ENCODE measurements around the gene STIM2. TPM values are rescaled to one million over a fixed set of nuclear protein-coding genes. Genes with fewer than 3 reads are reported as not detected.

Gene STIM2
- total RNA-seq, 1 donor from 2014 or later, result 36.7 TPM

DNA sequence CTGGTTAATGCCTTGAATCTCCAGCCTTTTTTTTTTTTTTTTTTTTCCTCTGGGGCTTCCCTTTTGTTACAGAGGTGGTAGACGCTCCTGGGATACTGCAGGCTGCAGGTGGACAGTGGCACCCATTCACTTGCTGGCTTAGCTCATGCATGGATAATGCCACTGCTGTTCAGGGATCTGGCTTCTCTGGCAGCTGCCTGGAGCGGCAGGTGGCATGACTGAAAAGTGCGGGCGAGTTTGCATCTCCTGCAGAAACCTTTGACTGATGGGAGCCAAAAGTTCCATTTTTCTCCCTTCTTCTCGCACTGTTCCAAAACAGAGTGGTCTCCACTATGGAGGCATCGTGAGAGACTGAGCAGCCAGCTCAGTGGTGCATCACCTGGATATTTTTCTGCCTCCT is 5.9 kb upstream of the STIM2 start:
- no peaks in the 10 kb centered on the region for H3K9me3 ChIP-seq
- TF ChIP-seq, protein P1, sequence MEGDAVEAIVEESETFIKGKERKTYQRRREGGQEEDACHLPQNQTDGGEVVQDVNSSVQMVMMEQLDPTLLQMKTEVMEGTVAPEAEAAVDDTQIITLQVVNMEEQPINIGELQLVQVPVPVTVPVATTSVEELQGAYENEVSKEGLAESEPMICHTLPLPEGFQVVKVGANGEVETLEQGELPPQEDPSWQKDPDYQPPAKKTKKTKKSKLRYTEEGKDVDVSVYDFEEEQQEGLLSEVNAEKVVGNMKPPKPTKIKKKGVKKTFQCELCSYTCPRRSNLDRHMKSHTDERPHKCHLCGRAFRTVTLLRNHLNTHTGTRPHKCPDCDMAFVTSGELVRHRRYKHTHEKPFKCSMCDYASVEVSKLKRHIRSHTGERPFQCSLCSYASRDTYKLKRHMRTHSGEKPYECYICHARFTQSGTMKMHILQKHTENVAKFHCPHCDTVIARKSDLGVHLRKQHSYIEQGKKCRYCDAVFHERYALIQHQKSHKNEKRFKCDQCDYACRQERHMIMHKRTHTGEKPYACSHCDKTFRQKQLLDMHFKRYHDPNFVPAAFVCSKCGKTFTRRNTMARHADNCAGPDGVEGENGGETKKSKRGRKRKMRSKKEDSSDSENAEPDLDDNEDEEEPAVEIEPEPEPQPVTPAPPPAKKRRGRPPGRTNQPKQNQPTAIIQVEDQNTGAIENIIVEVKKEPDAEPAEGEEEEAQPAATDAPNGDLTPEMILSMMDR (IDR thresholded peaks at IDR 0.05), result no peak
- no peak overlapping the region for H3K27ac ChIP-seq
- H3K27me3 ChIP-seq, result no peaks in the 10 kb centered on the region
- DNase-seq (no peak), ATAC-seq (no peak)
- intact Hi-C loops (cut with DNase I), result loop anchor here (10.0 kb wide), 1 partner anchor 150 kb away; no protein-coding TSS in a partner anchor
- H3K36me3 ChIP-seq, result no peaks in the 10 kb centered on the region
- H3K4me1 ChIP-seq, result peaks cover 16% of the 10 kb centered on the region
- H3K4me3 ChIP-seq, result no peak overlapping the region

DNA sequence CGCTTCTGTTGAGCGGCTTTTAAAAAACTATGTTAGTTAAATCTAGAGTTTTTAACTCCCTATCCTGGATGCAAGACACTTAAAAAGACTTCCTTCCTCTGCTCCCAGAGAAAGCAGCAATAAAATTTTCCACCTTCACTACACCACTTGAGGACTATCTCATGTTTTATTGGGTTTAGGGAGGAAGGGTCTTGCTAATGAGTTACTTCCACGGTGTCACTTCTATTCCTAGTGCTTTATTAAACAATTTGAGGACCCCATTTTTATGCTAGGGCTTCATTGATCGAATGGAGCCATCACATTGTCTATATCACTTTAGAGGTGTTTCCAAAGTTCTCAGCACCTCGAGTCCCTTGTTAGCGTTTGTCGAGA is 3.7 kb upstream of the STIM2 start:
- DNase-seq, result no peak
- H3K4me1 ChIP-seq, result peaks cover 20% of the 10 kb centered on the region
- no peaks in the 10 kb centered on the region for H3K27me3 ChIP-seq
- ATAC-seq, result no peak
- H3K9me3 ChIP-seq, result no peaks in the 10 kb centered on the region
- H3K27ac ChIP-seq, result peak overlapping the region; percentile 92
- TF ChIP-seq, protein P1 (IDR thresholded peaks at IDR 0.05), result no peak
- H3K36me3 ChIP-seq, result no peaks in the 10 kb centered on the region
- H3K4me3 ChIP-seq, result peak overlapping the region; percentile 83
- intact Hi-C loops (cut with DNase I), result loop anchor here (10.0 kb wide), 1 partner anchor 148 kb away; no protein-coding TSS in a partner anchor

DNA sequence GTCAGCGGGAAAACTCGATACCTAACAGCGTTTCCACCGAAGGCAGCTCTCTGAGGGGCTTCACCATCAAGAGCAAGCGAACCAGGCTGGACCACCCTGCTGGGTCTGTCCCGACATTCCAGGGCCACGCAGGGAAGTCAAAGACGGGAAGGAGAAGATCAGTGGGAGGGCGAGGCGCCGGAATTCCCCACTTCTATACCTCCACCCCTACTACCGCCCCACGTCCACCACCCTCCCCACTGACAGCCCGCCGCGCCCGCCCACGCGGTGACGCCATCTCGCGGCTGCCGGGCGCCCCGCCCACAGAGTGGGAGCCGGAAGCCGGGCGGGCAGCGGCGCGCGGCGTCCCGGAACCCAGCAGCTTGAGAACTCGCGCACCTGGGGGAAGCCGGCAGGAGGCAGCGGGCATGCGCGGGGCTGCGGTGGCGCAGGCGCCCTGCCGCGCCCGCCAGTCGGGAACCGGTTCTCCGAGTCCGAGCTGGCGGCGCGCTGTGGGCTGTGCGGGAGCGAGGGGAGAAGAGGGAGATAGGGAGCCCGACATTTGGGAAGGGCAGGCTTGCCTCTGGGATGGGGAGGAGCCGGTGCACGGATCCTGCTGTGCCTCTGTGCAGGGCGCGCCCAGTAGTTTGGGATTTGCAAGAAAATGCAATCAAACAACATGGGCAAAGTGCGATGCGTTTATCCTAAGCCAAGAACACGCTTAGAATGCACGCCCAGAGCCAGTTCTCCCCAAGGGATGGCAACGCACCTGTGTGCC is 3.2 kb upstream of the STIM2 start:
- Histone ChIP-seq H3K27me3 (no peaks in the 10 kb centered on the region), H3K4me3 (peak overlapping the region; percentile 83), H3K27ac (peak overlapping the region; percentile 92), H3K4me1 (peaks cover 21% of the 10 kb centered on the region), H3K36me3 (no peaks in the 10 kb centered on the region), H3K9me3 (no peaks in the 10 kb centered on the region)
- DNase-seq (peak; percentile 96), ATAC-seq (peak; percentile 85)
- TF ChIP-seq, protein P1 (IDR thresholded peaks at IDR 0.05), result no peak
- intact Hi-C loops (cut with DNase I), result loop anchor here (10.0 kb wide), 1 partner anchor 147 kb away; no protein-coding TSS in a partner anchor

DNA sequence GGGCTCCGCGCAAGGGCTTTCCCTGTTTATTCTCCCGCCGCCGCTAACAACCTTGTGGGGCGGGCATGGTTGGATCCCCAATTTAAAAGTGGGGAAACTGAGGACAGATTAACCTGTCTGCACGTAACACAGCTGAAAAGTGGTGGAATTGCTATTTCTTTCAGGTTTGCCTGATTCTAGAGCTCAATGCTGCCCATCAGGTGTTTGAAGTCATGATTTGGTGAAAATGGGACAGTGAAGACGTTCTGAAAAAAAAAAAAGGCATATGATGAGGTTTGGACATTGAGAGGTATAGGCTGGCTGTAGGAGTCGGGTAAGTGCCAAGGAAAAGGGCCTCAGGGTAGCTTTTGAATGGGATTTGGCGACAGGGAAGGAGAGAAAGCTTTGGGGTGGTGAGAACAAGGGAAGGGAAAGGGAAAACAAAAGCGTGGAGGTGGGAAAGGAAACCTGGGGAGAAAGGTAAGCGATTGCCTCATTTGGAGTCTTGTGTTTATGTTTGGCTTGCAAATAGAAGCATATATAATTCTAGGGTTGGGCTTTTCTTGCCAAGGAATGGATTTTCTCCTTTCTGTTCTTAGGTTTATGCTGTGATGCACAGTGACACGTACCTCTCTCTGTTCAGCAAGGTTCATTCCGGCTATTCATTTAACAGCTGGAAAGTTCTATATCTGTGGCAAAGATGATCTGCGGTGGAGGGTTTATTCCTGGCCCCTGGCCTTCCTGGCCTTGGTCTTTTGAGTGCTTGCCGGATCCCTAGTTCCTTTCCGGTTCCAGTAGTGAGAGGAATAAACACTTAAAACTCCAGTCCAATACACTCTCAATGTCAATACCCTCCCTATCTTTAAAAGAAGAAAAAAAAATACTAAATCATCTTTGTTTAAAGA is 2.4 kb upstream of the STIM2 start:
- intact Hi-C loops (cut with DNase I), result loop anchor here (10.0 kb wide), 1 partner anchor 147 kb away; no protein-coding TSS in a partner anchor
- Histone ChIP-seq H3K9me3 (no peaks in the 10 kb centered on the region), H3K36me3 (no peaks in the 10 kb centered on the region), H3K27me3 (no peaks in the 10 kb centered on the region), H3K4me1 (peaks cover 27% of the 10 kb centered on the region), H3K4me3 (peak overlapping the region; percentile 83), H3K27ac (peak overlapping the region; percentile 92)
- no peak for DNase-seq
- TF ChIP-seq, protein P1 (IDR thresholded peaks at IDR 0.05), result no peak
- no peak for ATAC-seq

DNA sequence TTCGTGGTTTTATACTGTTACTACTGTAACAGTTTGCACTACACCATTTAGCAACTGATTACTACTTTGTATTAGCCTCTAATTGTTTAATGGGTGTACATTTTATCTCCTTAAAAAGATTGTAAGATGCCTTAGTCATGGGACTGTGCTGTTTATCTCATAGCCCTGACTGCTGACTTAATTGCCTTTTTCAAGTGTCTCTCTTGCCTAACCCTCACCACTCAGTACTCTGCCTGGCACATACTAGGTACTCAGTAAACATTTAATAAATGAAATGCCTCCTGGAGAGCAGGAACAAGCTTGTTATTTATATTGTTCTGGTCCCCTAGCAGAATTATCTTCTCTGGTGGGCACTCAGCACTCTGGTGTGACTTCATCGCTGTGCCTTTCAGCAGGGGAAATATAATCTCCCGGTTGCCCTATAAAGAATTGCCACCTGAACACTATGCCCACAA is 1.7 kb upstream of the STIM2 start:
- ATAC-seq, result no peak
- H3K27ac ChIP-seq, result peak overlapping the region; percentile 92
- intact Hi-C loops (cut with DNase I), result loop anchor here (10.0 kb wide), 1 partner anchor 146 kb away; no protein-coding TSS in a partner anchor
- no peaks in the 10 kb centered on the region for H3K27me3 ChIP-seq
- H3K4me3 ChIP-seq, result peak overlapping the region; percentile 83
- TF ChIP-seq, protein P1 (IDR thresholded peaks at IDR 0.05), result no peak
- H3K36me3 ChIP-seq, result no peaks in the 10 kb centered on the region
- peaks cover 34% of the 10 kb centered on the region for H3K4me1 ChIP-seq
- DNase-seq, result no peak
- H3K9me3 ChIP-seq, result no peaks in the 10 kb centered on the region
